HepG2 (cell line): ENCODE data around the gene C2orf76. TPM values are rescaled to one million over a fixed set of nuclear protein-coding genes. Genes with fewer than 3 reads are reported as not detected.

ENCODE experiments used
- ATAC-seq: fragments of 200-7000 bp; cut with Tn5 transposase; 3 replicates; pipeline ENCODE4 v1.9.1; 2020; ENCODE audit warnings: mild to moderate bottlenecking, moderate library complexity
- BruUV-seq: library from RNA; stranded (reverse); fragments of 400-500 nt; replicated peaks from 2 replicates; lab custom pipeline; 2021; lab: Mats Ljungman, UMichigan
- CTCF ChIA-PET: fragments of 300-600 bp; formaldehyde crosslinking; extraction: SDS; loops from one replicate; lab custom pipeline; 2021; ENCODE audit warnings: low total read pairs, inconsistent platforms, low intra/inter-chr PET ratio; lab: Yijun Ruan, JAX
- POLR2A ChIA-PET: fragments of 350-600 bp; sonication (Branson Sonifier 250); formaldehyde crosslinking; loops from one replicate; lab custom pipeline; 2020; ENCODE audit warnings: antibody characterized with exemption, inconsistent platforms; lab: Yijun Ruan, JAX
- DNase-seq: peaks from one replicate; pipeline ENCODE4 v3.0.0-alpha.2; 2015; ENCODE audit warnings: low spot score
- FAIRE-seq: peaks from 3 replicates; lab custom pipeline; 2011; peaks lifted over from hg19 to GRCh38; lab: Jason Lieb, UNC
- H2AFZ ChIP-seq: one replicate; pipeline ENCODE4 v1.6.1; 2011; ENCODE audit warnings: low read length, inconsistent platforms
- H3K27ac ChIP-seq: fragments of 300-600 bp; 3 replicates; pipeline ENCODE4 v1.8.0; 2011; ENCODE audit warnings: mixed run types, mild to moderate bottlenecking, mixed read lengths, low read length, inconsistent platforms; ENCODE audit not compliant: insufficient read depth; ENCODE audit errors: extremely low read length
- H3K27me3 ChIP-seq, 2 experiments: fragments of 200-600 bp in 1 of 2; 2 replicates in 1 of 2; 3 replicates in 1 of 2; pipeline versions ENCODE4 v1.6.0 to v1.8.0; 2011; ENCODE audit warnings: low read length in 2 of 2, mild to moderate bottlenecking in 2 of 2, moderate library complexity in 2 of 2, inconsistent platforms in 1 of 2; ENCODE audit not compliant: insufficient read depth in 2 of 2, control insufficient read depth in 1 of 2
- H3K36me3 ChIP-seq, 2 experiments: fragments of 200-600 bp in 1 of 2; replicated peaks in 1 of 2; 2 replicates in 1 of 2; 3 replicates in 1 of 2; pipeline versions ENCODE4 v1.5.1 to v1.8.0; 2011; ENCODE audit warnings: low read length in 2 of 2, inconsistent platforms in 1 of 2; ENCODE audit not compliant: insufficient read depth in 2 of 2, control insufficient read depth in 1 of 2
- H3K4me1 ChIP-seq: 2 replicates; pipeline ENCODE4 v1.5.1; 2012; ENCODE audit warnings: low read length, inconsistent platforms; ENCODE audit not compliant: insufficient read depth
- H3K4me2 ChIP-seq: 2 replicates; pipeline ENCODE4 v1.6.0; 2011; ENCODE audit warnings: low read depth, low read length, inconsistent platforms
- H3K4me3 ChIP-seq, 3 experiments: fragments of 200-600 bp in 1 of 3; sonication (generic), shearing (Covaris generic) in 1 of 3; replicated peaks in 1 of 3; 2 replicates each; pipeline ENCODE4 v1.5.1; 2011 to 2016; ENCODE audit warnings: low read length in 3 of 3, inconsistent platforms in 2 of 3, low read depth in 2 of 3, mild to moderate bottlenecking in 2 of 3, control low read depth in 1 of 3, mixed read lengths in 1 of 3; ENCODE audit not compliant: insufficient read depth in 1 of 3
- H3K79me2 ChIP-seq: one replicate; pipeline ENCODE4 v1.6.1; 2011; ENCODE audit warnings: low read length, inconsistent platforms; ENCODE audit not compliant: insufficient read depth
- H3K9ac ChIP-seq: 2 replicates; pipeline ENCODE4 v1.6.0; 2011; ENCODE audit warnings: mild to moderate bottlenecking, low read depth, low read length, inconsistent platforms; ENCODE audit not compliant: insufficient read depth
- H3K9me3 ChIP-seq: 2 replicates; pipeline ENCODE4 v1.5.1; 2012; ENCODE audit warnings: mild to moderate bottlenecking, low read length
- H4K20me1 ChIP-seq: 2 replicates; pipeline ENCODE4 v1.6.0; 2011; ENCODE audit warnings: inconsistent platforms, mild to moderate bottlenecking, low read length, moderate library complexity; ENCODE audit not compliant: insufficient read depth
- AFF4 ChIP-seq: sonication (generic); formaldehyde crosslinking; IDR thresholded peaks from 2 replicates; pipeline ENCODE4 v1.4.0; 2020; ENCODE audit warnings: missing genetic modification reagents
- GLI4 ChIP-seq: sonication (generic); formaldehyde crosslinking; IDR thresholded peaks from 2 replicates; pipeline ENCODE4 v1.5.1; 2020; ENCODE audit warnings: missing genetic modification reagents, mild to moderate bottlenecking, moderate library complexity, borderline replicate concordance
- IKZF4 ChIP-seq: sonication (generic); formaldehyde crosslinking; IDR thresholded peaks from 2 replicates; pipeline ENCODE4 v1.5.1; 2020; ENCODE audit warnings: borderline replicate concordance, mild to moderate bottlenecking, low read depth, missing genetic modification reagents; ENCODE audit errors: not compliant biosample characterization
- KAT7 ChIP-seq: IDR thresholded peaks from 2 replicates; pipeline ENCODE4 v1.6.1; 2018; ENCODE audit warnings: borderline replicate concordance, missing compliant biosample characterization
- KAT8 ChIP-seq: IDR thresholded peaks from 2 replicates; pipeline ENCODE4 v1.6.1; 2016; ENCODE audit warnings: missing genetic modification reagents, missing compliant biosample characterization
- KDM2A ChIP-seq: sonication (generic); formaldehyde crosslinking; IDR thresholded peaks from 2 replicates; pipeline ENCODE4 v1.4.0; 2020; ENCODE audit warnings: low read depth, missing genetic modification reagents, borderline replicate concordance
- MAFK ChIP-seq, 2 experiments: IDR thresholded peaks in 1 of 2; conservative IDR thresholded peaks in 1 of 2; 2 replicates each; pipeline ENCODE4 v1.6.1; 2011; ENCODE audit warnings: improper control_type of control experiment in 2 of 2, low read length in 2 of 2
- REXO4 ChIP-seq: sonication (generic); formaldehyde crosslinking; IDR thresholded peaks from 2 replicates; pipeline ENCODE4 v1.8.0; 2022; ENCODE audit warnings: missing genetic modification reagents, mild to moderate bottlenecking, borderline replicate concordance
- ZBTB2 ChIP-seq: sonication (generic); formaldehyde crosslinking; IDR thresholded peaks from 2 replicates; pipeline ENCODE4 v1.8.0; 2022; ENCODE audit warnings: low read depth, missing genetic modification reagents
- ZNF160 ChIP-seq: sonication (generic); formaldehyde crosslinking; IDR thresholded peaks from 2 replicates; pipeline ENCODE4 v1.8.0; 2022; ENCODE audit warnings: mild to moderate bottlenecking, inconsistent platforms, missing genetic modification reagents
- ZNF17 ChIP-seq: sonication (generic); formaldehyde crosslinking; IDR thresholded peaks from 2 replicates; pipeline ENCODE4 v1.5.0; 2020; ENCODE audit warnings: mild to moderate bottlenecking, missing genetic modification reagents
- ZNF230 ChIP-seq: sonication (generic); formaldehyde crosslinking; IDR thresholded peaks from 2 replicates; pipeline ENCODE4 v1.4.0; 2020; ENCODE audit warnings: mild to moderate bottlenecking, missing genetic modification reagents
- ZNF337 ChIP-seq: sonication (generic); formaldehyde crosslinking; IDR thresholded peaks from 2 replicates; pipeline ENCODE4 v1.5.1; 2020; ENCODE audit warnings: missing genetic modification reagents, low read depth, mild to moderate bottlenecking, borderline replicate concordance
- ZNF44 ChIP-seq: sonication (generic); formaldehyde crosslinking; IDR thresholded peaks from 2 replicates; pipeline ENCODE4 v1.5.1; 2020; ENCODE audit warnings: mild to moderate bottlenecking, missing genetic modification reagents
- ZNF503 ChIP-seq: sonication (generic); formaldehyde crosslinking; IDR thresholded peaks from 2 replicates; pipeline ENCODE4 v1.4.0; 2020; ENCODE audit warnings: missing genetic modification reagents
- ZNF543 ChIP-seq: sonication (generic); formaldehyde crosslinking; IDR thresholded peaks from 2 replicates; pipeline ENCODE4 v1.4.0; 2020; ENCODE audit warnings: mild to moderate bottlenecking, missing genetic modification reagents
- ZNF569 ChIP-seq: sonication (generic); formaldehyde crosslinking; IDR thresholded peaks from 2 replicates; pipeline ENCODE4 v1.5.0; 2020; ENCODE audit warnings: mild to moderate bottlenecking, missing genetic modification reagents, moderate library complexity, borderline replicate concordance
- ZNF660 ChIP-seq: sonication (generic); formaldehyde crosslinking; IDR thresholded peaks from 2 replicates; pipeline ENCODE4 v1.5.1; 2020; ENCODE audit warnings: mild to moderate bottlenecking, low read depth, missing genetic modification reagents, borderline replicate concordance
- WGBS: methylation state at CpG from one replicate; pipeline ENCODE4 v1.1.6; 2017; ENCODE audit warnings: low lambda C conversion rate; 5-methylcytosine and 5-hydroxymethylcytosine counted together
- in situ Hi-C: cut with HindIII; loops from 2 replicates; pipeline ENCODE4 v1.10.0; 2017; ENCODE audit warnings: low pct_unique_long_range_greater_than_20kb; ENCODE audit not compliant: extremely low pct_ligation_motif_present
- intact Hi-C: fragments of 100-400 bp; cut with micrococcal nuclease; formaldehyde crosslinking; loops from one replicate; pipeline ENCODE4 v1.10.0; 2022; ENCODE audit not compliant: unreplicated experiment
- polyA plus RNA-seq, 8 experiments: library from polyadenylated mRNA; depleted of rRNA in 3 of 8; stranded (reverse) in 7 of 8; unstranded in 1 of 8; fragments of >200 nt; fragmentation: Illumina TruSeq in 4 of 8; extraction: Trizol in 4 of 8; gene quantifications; 2 replicates each; pipeline versions ENCODE4 v1.2.1 to v1.2.3, GENCODE V29; 2011 to 2016; ENCODE audit warnings: low read depth in 4 of 8, missing spikeins in 1 of 8, mixed read lengths in 1 of 8; ENCODE audit not compliant: insufficient read depth in 1 of 8
- total RNA-seq, 5 experiments: library from RNA; depleted of rRNA; stranded (reverse); fragments of >200 nt; fragmentation: Illumina TruSeq; extraction: Trizol; gene quantifications; 2 replicates each; pipeline ENCODE4 v1.2.3, GENCODE V29; 2016; ENCODE audit warnings: low read depth in 1 of 5

Gene C2orf76
- total and polyA plus RNA-seq, 2 of the 13 experiments (the other 11 are each of a cell fraction or from before 2014, with no cell fraction given) = 7.7 to 8.5 TPM

DNA sequence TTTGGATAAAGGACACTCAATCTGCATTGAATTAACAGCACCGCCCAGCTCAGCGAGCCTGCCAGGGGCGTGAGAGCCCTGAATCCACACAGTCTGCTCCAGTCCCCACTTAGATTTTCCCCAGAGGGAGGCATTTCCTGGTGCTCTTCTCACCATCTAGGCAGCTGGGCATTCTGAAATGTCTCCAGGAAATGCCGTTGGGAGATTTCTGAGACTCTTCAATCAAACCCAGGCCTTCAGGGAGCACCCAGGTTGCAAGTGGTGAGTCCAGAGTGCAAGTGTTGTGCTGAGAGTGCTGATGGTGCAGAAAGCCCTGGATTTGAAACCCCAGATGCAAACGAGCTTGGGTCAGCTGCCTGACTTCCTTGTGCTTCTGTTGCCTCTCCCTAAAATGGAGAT, 41.6 kb upstream of the C2orf76 start:
- FAIRE-seq = no peak
- H2AFZ ChIP-seq = peak overlapping the region; percentile 60
- no peak for TF ChIP-seq ZNF543 (CRISPR knock-in tag)
- no peak for TF ChIP-seq ZNF503 (CRISPR knock-in tag)
- TF ChIP-seq MAFK (conservative IDR thresholded peaks at IDR 0.05 in 1 of 2, IDR thresholded peaks at IDR 0.05 in 1 of 2; ENCODE audit: low read length in 2 of 2) = peak; percentile 79 to 86
- TF ChIP-seq GLI4 (CRISPR knock-in tag) = peak; percentile 47; the same call in 1 of the 2 replicates
- TF ChIP-seq ZBTB2 (CRISPR knock-in tag) = no peak
- peak; percentile 20; the same call in 1 of the 2 replicates for TF ChIP-seq KDM2A (CRISPR knock-in tag)
- TF ChIP-seq ZNF569 (CRISPR knock-in tag) = no peak
- peak; percentile 0; the same call in 1 of the 2 replicates for TF ChIP-seq KAT8 (CRISPR knock-in tag)
- TF ChIP-seq ZNF337 (CRISPR knock-in tag) = 0 out of 2 replicates have a peak, but pooled peaks have one; percentile 36
- TF ChIP-seq IKZF4 (CRISPR knock-in tag) = peak; percentile 74
- TF ChIP-seq REXO4 = no peak
- TF ChIP-seq ZNF17 (CRISPR knock-in tag) = no peak
- TF ChIP-seq ZNF230 (CRISPR knock-in tag) = no peak
- TF ChIP-seq KAT7 = no peak
- no peak for TF ChIP-seq AFF4 (CRISPR knock-in tag)
- TF ChIP-seq ZNF160 (CRISPR knock-in tag) = no peak
- no peak for TF ChIP-seq ZNF660 (CRISPR knock-in tag)
- peak; percentile 41 for TF ChIP-seq ZNF44 (CRISPR knock-in tag)

More for the DNA sequence above, 41.6 kb upstream of the C2orf76 start:
- Histone ChIP-seq H3K79me2 (no peaks in the 10 kb centered on the region), H3K9ac (no peak overlapping the region), H3K4me1 (peaks cover 26% of the 10 kb centered on the region), H3K9me3 (no peaks in the 10 kb centered on the region), H3K4me2 (peak overlapping the region; percentile 34), H3K4me3 (no peak overlapping the region), H4K20me1 (no peaks in the 10 kb centered on the region), H3K27ac (no peak overlapping the region), H3K27me3 (no peaks in the 10 kb centered on the region), H3K36me3 (no peaks in the 10 kb centered on the region)
- DNase-seq = no peak
- intact Hi-C loops = no loop called here
- peak; percentile 66 for ATAC-seq
- POLR2A ChIA-PET = interaction anchor here (0.9 kb wide), 1 partner anchor 68 kb away, joined by 3 read pairs; no protein-coding TSS in a partner anchor
- no TSS peak for BruUV-seq
- CTCF ChIA-PET = interaction anchor here (1.5 to 6.1 kb wide), 2 partner anchors 67 to 252 kb away, joined by 6 to 159 read pairs; no protein-coding TSS in a partner anchor
- in situ Hi-C loops = loop anchor here (5.0 kb wide), 2 partner anchors 69 to 254 kb away; no protein-coding TSS in a partner anchor
- 35% methylated on average over 5 of the region's 5 CpGs for WGBS
